Kidney capillary endothelial cell (primary cell): ENCODE results near the gene ARFGAP3.

Source experiments
- DNase-seq: peaks from one replicate; pipeline ENCODE4 v3.0.0-alpha.2; 2018; ENCODE audit warnings: low spot score

The ARFGAP3 gene

GRCh38 chr22:42856865-42857704 lies at the start of gene ARFGAP3:
Gene ARFGAP3, minus strand, starts transcription at chr22:42857273. Its CDS starts 91 bp downstream, at chr22:42857182.
- DNase-seq: peak; percentile 92

- no peak for DNase-seq
Measured at GRCh38 chr22:42905702-42906183, 48.7 kb upstream of the ARFGAP3 start.

GRCh38 chr22:42905217-42905616 lies 48.1 kb upstream of the ARFGAP3 start:
- DNase-seq: peak; percentile 15

GRCh38 chr22:42904050-42904449 lies 47.0 kb upstream of the ARFGAP3 start:
- no peak for DNase-seq

- no peak for DNase-seq
Measured at GRCh38 chr22:42902875-42903510, 45.9 kb upstream of the ARFGAP3 start.

- DNase-seq: no peak
Measured at GRCh38 chr22:42901790-42902508, 44.9 kb upstream of the ARFGAP3 start.

- DNase-seq: no peak
Measured at GRCh38 chr22:42897960-42898359, 40.9 kb upstream of the ARFGAP3 start.

- no peak for DNase-seq
Measured at GRCh38 chr22:42895541-42895981, 38.5 kb upstream of the ARFGAP3 start.

GRCh38 chr22:42895087-42895486 lies 38.0 kb upstream of the ARFGAP3 start:
- DNase-seq: peak; percentile 40

GRCh38 chr22:42893371-42894150 lies 36.5 kb upstream of the ARFGAP3 start:
- peak; percentile 10 for DNase-seq

GRCh38 chr22:42892571-42893316 lies 35.7 kb upstream of the ARFGAP3 start:
- DNase-seq: no peak

- DNase-seq: peak; percentile 4
Measured at GRCh38 chr22:42892156-42892555, 35.1 kb upstream of the ARFGAP3 start.

GRCh38 chr22:42891696-42892095 lies 34.6 kb upstream of the ARFGAP3 start:
- DNase-seq: no peak

GRCh38 chr22:42891008-42891407 lies 33.9 kb upstream of the ARFGAP3 start:
- DNase-seq: no peak

GRCh38 chr22:42889304-42889703 lies 32.2 kb upstream of the ARFGAP3 start:
- no peak for DNase-seq

- DNase-seq: no peak
Measured at GRCh38 chr22:42887523-42888507, 30.7 kb upstream of the ARFGAP3 start.

- no peak for DNase-seq
Measured at GRCh38 chr22:42887120-42887519, 30.0 kb upstream of the ARFGAP3 start.

- DNase-seq: no peak
Measured at GRCh38 chr22:42885446-42885845, 28.4 kb upstream of the ARFGAP3 start.

GRCh38 chr22:42884616-42885375 lies 27.7 kb upstream of the ARFGAP3 start:
- DNase-seq: no peak
